ENCODE measurements around the gene TRMT10C. TPM values are rescaled to one million over a fixed set of nuclear protein-coding genes. Genes with fewer than 3 reads are reported as not detected.
A peak's percentile ranks its signal among the peaks of the same experiment; 100 is the strongest.

The TRMT10C gene
- total RNA-seq, 1 experiment from 2014 or later: 41.9 TPM

- Histone ChIP-seq H3K9me3 (ENCODE audit: low read depth, low read length, poor library complexity, severe bottlenecking) (no peaks in the 10 kb centered on the region), H3K27me3 (replicated peaks; ENCODE audit: insufficient read depth, low read depth, low read length, poor library complexity) (no peaks in the 10 kb centered on the region), H3K4me1 (ENCODE audit: insufficient read depth, low read length, poor library complexity, severe bottlenecking) (no peaks in the 10 kb centered on the region), H3K4me3 (ENCODE audit: low read depth, low read length, poor library complexity, severe bottlenecking) (no peak overlapping the region), H3K27ac (ENCODE audit: low read depth, low read length, poor library complexity, severe bottlenecking) (no peak overlapping the region), H3K36me3 (ENCODE audit: insufficient read depth, low read length, poor library complexity, severe bottlenecking) (peaks cover 66% of the 10 kb centered on the region)
- POLR2A ChIA-PET (ENCODE audit: low non-redundant PET): interaction anchor here (0.7 kb wide), 1 partner anchor 19 kb away, joined by 6 read pairs; no protein-coding TSS in a partner anchor
- no TSS peak for BruUV-seq (replicated peaks)
- intact Hi-C loops (cut with micrococcal nuclease; ENCODE audit: unreplicated experiment): no loop called here
- DNase-seq (ENCODE audit: low spot score): no peak
- TF ChIP-seq EZH2 (IDR thresholded peaks at IDR 0.05; ENCODE audit: borderline replicate concordance, low read depth, low read length, poor library complexity, severe bottlenecking): no peak
- TF ChIP-seq CTCF (conservative IDR thresholded peaks at IDR 0.05; ENCODE audit: low read depth, low read length): no peak
- CTCF ChIA-PET: no interaction called here
These were observed 26.9 kb downstream of the TRMT10C start for GRCh38 chr3:101588616-101589015.

GRCh38 chr3:101591071-101591470 lies 29.4 kb downstream of the TRMT10C start:
- intact Hi-C loops (cut with micrococcal nuclease; ENCODE audit: unreplicated experiment): no loop called here
- no TSS peak for BruUV-seq (replicated peaks)
- ChIA-PET POLR2A (ENCODE audit: low non-redundant PET) (no interaction called here), CTCF (no interaction called here)
- Histone ChIP-seq H3K4me1 (ENCODE audit: insufficient read depth, low read length, poor library complexity, severe bottlenecking) (no peaks in the 10 kb centered on the region), H3K36me3 (ENCODE audit: insufficient read depth, low read length, poor library complexity, severe bottlenecking) (peaks cover 65% of the 10 kb centered on the region), H3K27ac (ENCODE audit: low read depth, low read length, poor library complexity, severe bottlenecking) (no peak overlapping the region), H3K9me3 (ENCODE audit: low read depth, low read length, poor library complexity, severe bottlenecking) (no peaks in the 10 kb centered on the region), H3K4me3 (ENCODE audit: low read depth, low read length, poor library complexity, severe bottlenecking) (no peak overlapping the region), H3K27me3 (replicated peaks; ENCODE audit: insufficient read depth, low read depth, low read length, poor library complexity) (no peaks in the 10 kb centered on the region)
- DNase-seq (ENCODE audit: low spot score): no peak
- TF ChIP-seq EZH2 (IDR thresholded peaks at IDR 0.05; ENCODE audit: borderline replicate concordance, low read depth, low read length, poor library complexity, severe bottlenecking) (no peak), CTCF (conservative IDR thresholded peaks at IDR 0.05; ENCODE audit: low read depth, low read length) (no peak)

GRCh38 chr3:101602731-101603130 lies 41.1 kb downstream of the TRMT10C start:
- Histone ChIP-seq H3K9me3 (ENCODE audit: low read depth, low read length, poor library complexity, severe bottlenecking) (no peaks in the 10 kb centered on the region), H3K27me3 (replicated peaks; ENCODE audit: insufficient read depth, low read depth, low read length, poor library complexity) (no peaks in the 10 kb centered on the region), H3K36me3 (ENCODE audit: insufficient read depth, low read length, poor library complexity, severe bottlenecking) (no peaks in the 10 kb centered on the region), H3K4me3 (ENCODE audit: low read depth, low read length, poor library complexity, severe bottlenecking) (no peak overlapping the region), H3K27ac (ENCODE audit: low read depth, low read length, poor library complexity, severe bottlenecking) (no peak overlapping the region), H3K4me1 (ENCODE audit: insufficient read depth, low read length, poor library complexity, severe bottlenecking) (no peaks in the 10 kb centered on the region)
- intact Hi-C loops (cut with micrococcal nuclease; ENCODE audit: unreplicated experiment): no loop called here
- POLR2A ChIA-PET (ENCODE audit: low non-redundant PET): no interaction called here
- no peak for TF ChIP-seq CTCF (conservative IDR thresholded peaks at IDR 0.05; ENCODE audit: low read depth, low read length)
- TF ChIP-seq EZH2 (IDR thresholded peaks at IDR 0.05; ENCODE audit: borderline replicate concordance, low read depth, low read length, poor library complexity, severe bottlenecking): no peak
- CTCF ChIA-PET: no interaction called here
- BruUV-seq (replicated peaks): no TSS peak
- DNase-seq (ENCODE audit: low spot score): peak; percentile 19
